Measurements from ENCODE around the gene TMCC3.
"Not testable (repeated sequence)": the region's sequence is repeated elsewhere in the genome, so short reads cannot be mapped to it uniquely, and the experiment has no call there.

TMCC3 gene

GRCh38 chr12:94595152-94595551 lies 55.2 kb downstream of the TMCC3 start:
- DNase-seq, result no peak

- no peak for DNase-seq
These were observed 55.9 kb downstream of the TMCC3 start for GRCh38 chr12:94594443-94594825.

DNA sequence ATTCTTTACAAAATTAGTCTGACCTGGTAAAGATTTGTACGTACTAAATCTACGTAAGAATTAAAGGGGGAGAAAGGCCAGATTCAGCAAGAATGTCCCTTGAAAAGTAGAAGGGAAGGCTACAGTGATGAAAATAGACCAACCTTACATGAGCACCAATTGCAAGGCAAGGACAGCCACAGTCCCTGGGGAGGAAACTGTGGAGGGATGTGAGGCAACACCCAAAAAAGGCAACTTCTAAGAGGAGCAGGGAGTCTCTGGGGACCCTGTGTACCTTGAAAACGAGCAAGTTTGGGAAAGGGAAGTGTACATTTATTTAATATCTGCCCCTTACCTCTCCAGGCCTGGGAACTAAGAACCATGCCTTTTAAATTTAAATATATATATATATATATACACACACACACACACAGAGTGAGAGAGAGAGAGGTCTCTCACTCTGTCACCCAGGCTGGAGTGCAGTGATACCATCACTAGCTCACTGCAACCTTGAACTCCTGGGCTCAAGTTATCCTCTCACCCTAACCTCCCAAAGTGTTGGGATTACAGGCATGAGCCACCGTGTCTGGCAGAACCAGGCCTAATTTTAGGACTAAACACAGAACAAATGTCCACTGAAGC lies 56.4 kb downstream of the TMCC3 start:
- no peak for DNase-seq

DNA sequence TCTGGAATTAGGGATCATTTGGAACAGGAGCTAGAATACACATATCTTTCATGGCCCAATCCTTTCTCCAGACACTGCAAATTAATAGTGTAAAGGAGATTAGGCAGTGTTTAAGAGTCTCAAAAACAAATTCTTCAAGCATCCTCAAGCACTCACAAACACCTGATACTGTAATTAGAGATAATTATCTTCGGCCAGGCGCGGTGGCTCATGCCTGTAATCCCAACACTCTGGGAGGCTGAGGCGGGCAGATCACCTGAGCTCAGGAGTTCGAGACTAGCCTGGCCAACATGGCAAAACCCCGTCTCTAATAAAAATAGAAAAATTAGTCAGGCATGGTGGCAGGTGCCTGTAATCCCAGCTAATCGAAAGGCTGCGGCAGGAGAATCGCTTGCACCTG lies 57.6 kb downstream of the TMCC3 start:
- DNase-seq, result not testable (repeated sequence)

- no peak for DNase-seq
These were observed 58.3 kb downstream of the TMCC3 start for GRCh38 chr12:94592080-94592479.

GRCh38 chr12:94590428-94590827 lies 59.9 kb downstream of the TMCC3 start:
- DNase-seq, result no peak

- DNase-seq, result no peak
These were observed 60.8 kb downstream of the TMCC3 start for GRCh38 chr12:94589591-94590001.

- no peak for DNase-seq
These were observed 62.0 kb downstream of the TMCC3 start for GRCh38 chr12:94588346-94588745.

- no peak for DNase-seq
These were observed 62.8 kb downstream of the TMCC3 start for GRCh38 chr12:94587266-94588241.

DNA sequence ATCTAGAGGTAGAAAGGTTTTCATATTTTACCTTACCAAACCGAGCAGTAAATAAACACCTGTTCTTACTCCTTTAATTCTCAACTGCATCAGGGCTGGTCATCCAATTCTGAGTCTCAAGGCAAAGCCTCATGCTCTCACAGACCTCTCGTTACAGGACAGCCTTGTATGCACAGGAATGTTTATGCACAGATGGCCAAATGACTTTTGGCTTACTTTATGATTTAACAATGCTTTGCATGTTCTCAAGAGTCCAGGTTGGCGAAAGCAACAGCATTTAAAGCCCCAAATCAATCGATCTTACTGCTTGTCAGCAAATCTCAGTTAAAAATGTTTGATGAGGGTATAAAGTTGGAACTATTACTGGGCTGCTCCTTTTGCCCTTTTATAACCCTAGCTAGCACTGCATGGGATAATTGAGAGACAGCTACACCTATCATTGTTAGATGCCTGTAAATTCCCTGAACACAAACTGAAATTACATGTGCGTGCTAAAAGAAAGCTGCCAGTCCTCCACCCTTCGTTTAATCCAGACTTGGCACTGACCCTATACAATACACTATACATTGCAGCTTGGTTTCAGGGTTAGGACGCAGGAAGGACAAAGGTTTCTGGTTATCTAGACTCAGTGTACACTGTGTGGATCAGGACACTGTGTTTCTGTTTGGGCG lies 63.6 kb downstream of the TMCC3 start:
- DNase-seq, result no peak

- no peak for DNase-seq
These were observed 64.7 kb downstream of the TMCC3 start for GRCh38 chr12:94585626-94586025.

GRCh38 chr12:94584377-94584776 lies 66.0 kb downstream of the TMCC3 start:
- DNase-seq, result no peak

GRCh38 chr12:94582591-94582990 lies 67.8 kb downstream of the TMCC3 start:
- DNase-seq, result no peak

DNA sequence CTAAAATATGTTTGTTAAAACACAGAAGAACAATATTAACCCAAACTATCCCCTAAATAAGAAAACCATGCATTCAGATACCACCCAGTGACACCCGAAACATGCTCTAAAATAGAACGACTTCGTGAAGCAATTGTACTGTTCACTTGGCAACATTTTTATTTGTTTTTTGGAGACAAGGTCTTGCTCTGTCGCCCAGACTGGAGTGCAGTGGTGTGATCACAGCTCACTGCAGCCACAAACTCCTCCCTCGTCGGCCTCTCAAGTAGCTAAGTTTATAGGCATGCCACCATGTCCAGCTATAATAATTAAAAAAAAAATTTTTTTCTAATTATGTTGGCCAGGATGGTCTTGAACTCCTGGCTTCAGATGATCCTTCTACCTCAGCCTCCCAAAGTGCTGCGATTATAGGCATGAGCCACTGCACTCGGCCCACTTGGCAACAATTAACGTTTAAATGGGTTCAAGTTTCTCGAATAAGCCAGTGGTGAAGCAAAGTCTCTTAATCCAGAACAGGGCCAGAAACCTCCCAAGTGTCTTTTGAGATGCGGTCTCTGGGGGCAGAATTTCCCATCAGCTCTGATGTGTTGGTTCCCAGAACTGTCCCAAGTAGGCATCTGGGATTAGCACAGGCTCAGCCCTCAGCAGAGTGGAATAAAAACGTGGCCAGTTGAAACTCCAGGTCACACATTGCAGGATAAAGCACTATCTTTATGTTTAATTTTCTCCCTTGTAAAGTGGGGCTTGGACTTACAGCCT lies 74.5 kb downstream of the TMCC3 start:
- no peak for DNase-seq

DNA sequence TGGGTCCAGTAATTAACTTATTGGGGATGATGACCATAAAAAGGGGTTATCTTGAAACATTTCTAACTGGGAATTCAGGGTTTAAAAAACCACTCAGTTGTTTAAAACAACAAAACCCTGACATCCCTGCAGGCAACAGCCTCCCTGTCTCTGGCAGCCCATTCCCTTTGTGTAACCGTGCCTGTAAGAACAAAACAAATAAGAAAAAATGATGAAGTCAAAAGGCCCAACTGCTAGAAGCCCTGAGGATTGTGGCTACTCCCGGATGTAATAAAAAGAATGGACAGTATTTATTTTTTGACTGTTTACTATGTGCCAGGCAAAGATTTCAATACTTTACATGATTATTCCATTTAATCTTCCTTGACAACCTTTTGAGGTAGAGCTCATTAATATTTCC lies 75.3 kb downstream of the TMCC3 start:
- no peak for DNase-seq

DNA sequence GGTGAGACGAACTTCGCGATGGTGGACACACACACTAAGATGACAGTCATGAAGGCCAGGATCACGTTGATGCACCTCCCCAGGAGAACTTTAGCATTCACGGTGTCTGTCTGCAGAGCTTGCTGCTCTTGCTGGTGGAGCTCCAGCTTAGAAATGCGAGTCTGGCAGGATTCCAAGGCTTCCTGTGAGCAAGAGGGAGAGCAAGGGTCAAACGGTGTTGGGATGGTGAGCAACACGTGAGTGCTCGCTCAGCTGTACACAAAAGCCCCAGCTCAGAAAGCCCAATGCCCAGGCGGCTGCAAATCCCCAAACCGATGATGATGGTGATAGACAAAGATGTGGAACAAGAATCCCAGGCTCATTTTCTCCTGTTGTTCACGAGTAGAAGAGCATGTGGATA lies 78.8 kb downstream of the TMCC3 start:
- no peak for DNase-seq

- no peak for DNase-seq
These were observed 80.2 kb downstream of the TMCC3 start for GRCh38 chr12:94570161-94570560.

GRCh38 chr12:94567761-94568160 lies 82.6 kb downstream of the TMCC3 start:
- DNase-seq, result no peak

DNA sequence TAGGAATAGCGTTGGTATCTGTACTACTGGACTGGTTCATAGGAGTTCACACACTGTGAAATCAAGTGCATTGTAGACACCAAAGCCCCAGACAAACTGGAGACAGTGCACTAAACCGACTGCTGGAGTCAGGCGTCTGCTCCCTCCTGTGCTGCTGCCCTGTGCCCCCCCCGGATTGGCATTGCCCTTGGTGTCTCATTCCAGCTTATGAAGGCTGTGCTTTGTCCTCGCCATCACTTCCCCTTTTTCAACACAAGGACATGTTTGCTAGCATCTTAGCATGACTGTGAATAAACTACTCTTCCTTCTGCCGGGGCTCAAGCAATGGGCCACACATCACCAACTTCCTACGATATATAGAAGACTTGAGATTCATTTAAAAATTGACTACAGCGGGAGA lies 84.0 kb downstream of the TMCC3 start:
- DNase-seq, result no peak

DNA sequence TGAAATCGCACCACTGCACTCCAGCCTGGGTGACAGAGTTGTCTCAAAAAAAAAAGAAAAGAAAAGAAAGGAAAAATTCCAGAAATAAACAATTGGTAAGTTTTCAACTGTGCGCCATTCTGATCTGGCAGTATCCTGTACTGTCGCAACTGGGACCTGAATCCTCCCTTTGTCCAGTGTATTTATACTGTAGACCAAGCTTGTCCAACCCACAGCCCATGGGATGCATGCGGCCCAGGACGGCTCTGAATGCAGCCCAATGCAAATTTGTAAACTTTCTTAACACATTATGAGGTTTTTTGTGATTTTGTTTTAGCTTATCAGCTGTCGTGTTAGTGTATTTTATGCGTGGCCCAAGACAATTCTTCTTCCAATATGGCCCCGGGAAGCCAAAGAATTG lies 84.7 kb downstream of the TMCC3 start:
- no peak for DNase-seq

DNA sequence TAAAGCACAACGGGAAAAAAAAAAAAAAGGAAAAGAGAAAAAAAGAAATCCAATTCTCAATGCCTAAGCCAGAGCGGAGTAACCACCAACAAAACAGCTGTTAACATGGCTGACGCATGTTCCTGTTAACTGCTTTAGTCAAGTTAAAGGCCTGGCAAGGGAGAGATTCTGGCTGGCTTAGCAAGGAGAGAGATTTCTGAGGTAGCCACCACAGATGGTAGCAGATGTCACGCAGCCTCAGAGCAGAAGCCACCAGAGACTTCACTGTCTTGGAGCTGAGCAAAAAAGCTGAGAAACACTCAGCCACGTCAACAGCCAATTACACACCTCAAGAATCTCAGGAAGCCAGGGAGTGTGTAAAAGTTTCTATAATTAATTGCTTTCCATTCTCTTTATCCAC lies 87.1 kb downstream of the TMCC3 start:
- DNase-seq, result no peak

DNA sequence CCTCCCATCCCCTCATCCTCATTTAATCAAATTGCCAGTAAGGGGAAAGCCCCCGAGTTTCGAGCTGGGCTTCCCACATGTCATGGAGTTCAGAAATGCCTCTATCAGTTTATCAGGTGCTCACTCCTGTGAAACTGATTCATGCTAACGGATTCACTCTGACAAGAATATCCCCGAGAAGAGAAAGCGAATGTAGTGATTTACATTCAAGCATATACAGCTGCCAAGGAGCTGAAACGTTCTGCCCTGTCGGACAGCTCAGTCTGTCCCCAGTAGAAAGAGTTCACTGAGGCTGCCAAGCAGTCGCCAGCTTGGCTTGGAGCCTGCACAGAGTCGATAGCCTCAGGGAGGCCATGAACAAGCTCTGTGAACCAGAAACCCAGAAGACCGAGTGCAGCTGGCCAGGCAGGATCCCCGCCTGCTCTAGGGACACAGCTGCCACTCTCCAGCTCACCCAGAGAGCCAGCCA lies 88.4 kb downstream of the TMCC3 start:
- no peak for DNase-seq
